WTC11 (cell line): ENCODE data around the gene KDM3B. TPM values are rescaled to one million over a fixed set of nuclear protein-coding genes. Genes with fewer than 3 reads are reported as not detected.
A peak's percentile ranks its signal among the peaks of the same experiment; 100 is the strongest.

Source experiments
- ATAC-seq: fragments of 200-7000 bp; cut with Tn5 transposase; 2 replicates; pipeline ENCODE4 v1.10.0; 2021; ENCODE audit warnings: mild to moderate bottlenecking, moderate library complexity
- CTCF ChIA-PET: fragments of 300-600 bp; sonication (Branson Sonifier 250); formaldehyde crosslinking; loops from one replicate; lab custom pipeline; 2021; ENCODE audit warnings: antibody characterized with exemption; lab: Charles Lee
- POLR2A ChIA-PET: fragments of 350-600 bp; sonication (Branson Sonifier 250); formaldehyde crosslinking; loops from one replicate; lab custom pipeline; 2021; ENCODE audit warnings: antibody characterized with exemption; lab: Charles Lee
- DNase-seq: peaks from one replicate; pipeline ENCODE4 v3.0.0; 2021; ENCODE audit warnings: low spot score
- H3K27ac Mint-ChIP-seq: 2 replicates; pipeline ENCODE4 v1.8.0; 2021; ENCODE audit warnings: mixed read lengths
- H3K27me3 Mint-ChIP-seq: 2 replicates; pipeline ENCODE4 v1.8.0; 2021; ENCODE audit warnings: low read depth, mild to moderate bottlenecking, moderate library complexity, mixed read lengths
- H3K36me3 Mint-ChIP-seq: 2 replicates; pipeline ENCODE4 v1.8.0; 2021; ENCODE audit warnings: mixed read lengths
- H3K4me1 Mint-ChIP-seq: 2 replicates; pipeline ENCODE4 v1.8.0; 2022; ENCODE audit warnings: mixed read lengths
- H3K4me3 Mint-ChIP-seq: 2 replicates; pipeline ENCODE4 v1.8.0; 2021; ENCODE audit warnings: mild to moderate bottlenecking, moderate library complexity, mixed read lengths
- H3K9me3 Mint-ChIP-seq: 2 replicates; pipeline ENCODE4 v1.8.0; 2021; ENCODE audit warnings: mixed read lengths
- AR ChIP-seq: fragments of 250-450 bp; sonication (Bioruptor Pico); IDR thresholded peaks from 2 replicates; pipeline ENCODE4 v1.9.0; 2021; ENCODE audit warnings: mild to moderate bottlenecking
- ARID4B ChIP-seq: sonication (generic); formaldehyde crosslinking; IDR thresholded peaks from 2 replicates; pipeline ENCODE4 v1.8.0; 2023; ENCODE audit warnings: missing genetic modification reagents, mild to moderate bottlenecking, borderline replicate concordance
- EMX1 ChIP-seq: fragments of 250-450 bp; sonication (Bioruptor Pico); IDR thresholded peaks from 2 replicates; pipeline ENCODE4 v1.8.0; 2021; ENCODE audit warnings: mild to moderate bottlenecking
- ERG ChIP-seq: fragments of 250-450 bp; sonication (Bioruptor Pico); IDR thresholded peaks from 2 replicates; pipeline ENCODE4 v1.8.0; 2021; ENCODE audit warnings: mild to moderate bottlenecking
- ETV6 ChIP-seq: sonication (generic); formaldehyde crosslinking; IDR thresholded peaks from 2 replicates; pipeline ENCODE4 v1.8.1; 2022; ENCODE audit warnings: mild to moderate bottlenecking, missing genetic modification reagents
- GABPB1 ChIP-seq: sonication (generic); formaldehyde crosslinking; IDR thresholded peaks from 2 replicates; pipeline ENCODE4 v1.8.1; 2023; ENCODE audit warnings: mild to moderate bottlenecking, missing genetic modification reagents
- IRF1 ChIP-seq: sonication (generic); formaldehyde crosslinking; IDR thresholded peaks from 2 replicates; pipeline ENCODE4 v1.8.0; 2023; ENCODE audit warnings: missing genetic modification reagents
- MYBL2 ChIP-seq: sonication (generic); formaldehyde crosslinking; IDR thresholded peaks from 2 replicates; pipeline ENCODE4 v1.8.1; 2023; ENCODE audit warnings: mild to moderate bottlenecking, moderate library complexity, missing genetic modification reagents
- NR3C1 ChIP-seq: sonication (generic); formaldehyde crosslinking; conservative IDR thresholded peaks from 2 replicates; pipeline ENCODE4 v1.8.1; 2023; ENCODE audit warnings: low read depth, mild to moderate bottlenecking, missing genetic modification reagents
- PRRX2 ChIP-seq: fragments of 250-450 bp; sonication (Bioruptor Pico); IDR thresholded peaks from 2 replicates; pipeline ENCODE4 v1.8.0; 2021; ENCODE audit warnings: mild to moderate bottlenecking
- USF1 ChIP-seq: sonication (generic); formaldehyde crosslinking; IDR thresholded peaks from 2 replicates; pipeline ENCODE4 v1.8.0; 2022; ENCODE audit warnings: mild to moderate bottlenecking, missing genetic modification reagents
- ZNF219 ChIP-seq: sonication (generic); formaldehyde crosslinking; IDR thresholded peaks from 2 replicates; pipeline ENCODE4 v1.8.0; 2023; ENCODE audit warnings: missing genetic modification reagents, mild to moderate bottlenecking, borderline replicate concordance
- ZNF532 ChIP-seq: fragments of 250-450 bp; sonication (Bioruptor Pico); IDR thresholded peaks from 2 replicates; pipeline ENCODE4 v1.9.0; 2021; ENCODE audit warnings: mild to moderate bottlenecking, borderline replicate concordance
- total RNA-seq: library from RNA; stranded (reverse); gene quantifications from 3 replicates; pipeline ENCODE4 v1.2.3, GENCODE V29; 2021

Gene KDM3B
- total RNA-seq, 1 experiment from 2014 or later: 87.9 TPM

- TF ChIP-seq USF1 (CRISPR knock-in tag) (peak; percentile 50; the same call in 1 of the 2 replicates), ARID4B (CRISPR knock-in tag) (peak; percentile 16; the same call in 1 of the 2 replicates), IRF1 (CRISPR knock-in tag) (no peak), NR3C1 (no peak), AR (CRISPR knock-in tag) (no peak), ZNF219 (no peak), ERG (CRISPR knock-in tag) (no peak)
- TF ChIP-seq, all 79 proteins: peak for 19
Measured at GRCh38 chr5:138465261-138466124, 113.0 kb downstream of the KDM3B start, which contains the start of gene EGR1 (continued).

GRCh38 chr5:138466125-138466899 is 113.8 kb downstream of the KDM3B start:
- peak overlapping the region; percentile 72 for H3K4me3 Mint-ChIP-seq
- POLR2A ChIA-PET: interaction anchor here (1.1 to 3.3 kb wide), 7 partner anchors 15 to 113 kb away, joined by 3 to 28 read pairs (median 13); partner anchors contain the start of genes ETF1 and HSPA9
- peaks cover 34% of the 10 kb centered on the region for H3K27me3 Mint-ChIP-seq
- H3K27ac Mint-ChIP-seq: no peak overlapping the region
- CTCF ChIA-PET: interaction anchor here (0.9 to 13.9 kb wide), 8 partner anchors 11 to 114 kb away, joined by 3 to 254 read pairs (median 7); partner anchors contain the start of gene ETF1
- ATAC-seq (no peak), DNase-seq (no peak)
- peaks cover 22% of the 10 kb centered on the region for H3K36me3 Mint-ChIP-seq
- no peaks in the 10 kb centered on the region for H3K9me3 Mint-ChIP-seq
- 0 out of 2 replicates have a peak, but pooled peaks cover 5% of the 10 kb centered on the region for H3K4me1 Mint-ChIP-seq
- TF ChIP-seq ZNF532 (CRISPR knock-in tag) (0 out of 2 replicates have a peak, but pooled peaks have one; percentile 75), NR3C1 (no peak; the same call in 1 of the 2 replicates), ERG (CRISPR knock-in tag) (0 out of 2 replicates have a peak, but pooled peaks have one; percentile 14), EMX1 (CRISPR knock-in tag) (peak; percentile 85), MYBL2 (no peak), PRRX2 (CRISPR knock-in tag) (peak; percentile 4; the same call in 1 of the 2 replicates), GABPB1 (CRISPR knock-in tag) (peak; percentile 68; the same call in 1 of the 2 replicates), ETV6 (CRISPR knock-in tag) (0 out of 2 replicates have a peak, but pooled peaks have one; percentile 51)
